K562 (cell line): ENCODE results near the gene SRPK1. TPM values are rescaled to one million over a fixed set of nuclear protein-coding genes. Genes with fewer than 3 reads are reported as not detected.

Experiments used
- ATF7 ChIP-seq: fragments of 450-650 bp; IDR thresholded peaks from 2 replicates; pipeline ENCODE4 v1.7.1; 2014; ENCODE audit warnings: mild to moderate bottlenecking, moderate library complexity
- CBX5 ChIP-seq: IDR thresholded peaks from 2 replicates; pipeline ENCODE4 v1.6.1; 2014; ENCODE audit warnings: low read depth, borderline replicate concordance
- CCNT2 ChIP-seq: IDR thresholded peaks from 2 replicates; pipeline ENCODE4 v1.6.1; 2011; ENCODE audit warnings: borderline replicate concordance, low read depth, mild to moderate bottlenecking, moderate library complexity, mixed read lengths, low read length; ENCODE audit not compliant: insufficient read length; ENCODE audit errors: extremely low read depth
- ELF1 ChIP-seq: fragments of 200-800 bp; sonication (Bioruptor generic); IDR thresholded peaks from 2 replicates; pipeline ENCODE4 v1.6.1; 2016; ENCODE audit warnings: missing genetic modification characterization, missing compliant biosample characterization
- ESRRA ChIP-seq: fragments of 450-650 bp; IDR thresholded peaks from 2 replicates; pipeline ENCODE4 v1.6.1; 2014; ENCODE audit warnings: low read depth, mild to moderate bottlenecking, moderate library complexity, borderline replicate concordance
- ETV6 ChIP-seq, 3 experiments: fragments of 150-350 bp in 1 of 3; sonication (generic) in 1 of 3; formaldehyde crosslinking in 1 of 3; IDR thresholded peaks; 2 replicates each; pipeline versions ENCODE4 v1.6.1 to v1.8.0; 2014 to 2022; ENCODE audit warnings: borderline replicate concordance in 2 of 3, low read depth in 2 of 3, antibody characterized with exemption in 1 of 3, low read length in 1 of 3, mild to moderate bottlenecking in 1 of 3, missing genetic modification reagents in 1 of 3
- GABPB1 ChIP-seq: sonication (generic); formaldehyde crosslinking; IDR thresholded peaks from 2 replicates; pipeline ENCODE4 v1.8.0; 2022; ENCODE audit warnings: mild to moderate bottlenecking, missing genetic modification reagents
- MAFG ChIP-seq: fragments of 450-650 bp; conservative IDR thresholded peaks from 2 replicates; pipeline ENCODE4 v1.6.1; 2016; ENCODE audit warnings: missing genetic modification characterization, missing compliant biosample characterization
- MCM3 ChIP-seq: fragments of 450-650 bp; IDR thresholded peaks from 2 replicates; pipeline ENCODE4 v1.6.1; 2016
- PCBP1 ChIP-seq: fragments of 200-400 bp; formaldehyde crosslinking; IDR thresholded peaks from 2 replicates; pipeline ENCODE4 v1.6.1; 2018; ENCODE audit warnings: mild to moderate bottlenecking, low read depth, low read length; ENCODE audit not compliant: poor library complexity, severe bottlenecking
- RBM25 ChIP-seq: fragments of 200-400 bp; formaldehyde crosslinking; IDR thresholded peaks from 2 replicates; pipeline ENCODE4 v1.6.1; 2018; ENCODE audit warnings: low read length, low read depth, moderate library complexity; ENCODE audit not compliant: severe bottlenecking
- SRSF9 ChIP-seq: fragments of 200-400 bp; formaldehyde crosslinking; IDR thresholded peaks from 2 replicates; pipeline ENCODE4 v1.6.1; 2017; ENCODE audit warnings: low read depth, low read length, borderline replicate concordance
- TBP ChIP-seq: optimal IDR thresholded peaks from 2 replicates; pipeline ENCODE3; 2011; ENCODE audit warnings: low read depth, low read length, improper control_type of control experiment
- YY1 ChIP-seq, 3 experiments: IDR thresholded peaks; 2 replicates each; pipeline ENCODE4 v1.6.1; 2011; ENCODE audit warnings: low read length in 2 of 3, mild to moderate bottlenecking in 2 of 3, moderate library complexity in 2 of 3, borderline replicate concordance in 1 of 3, control low read depth in 1 of 3, low read depth in 1 of 3; ENCODE audit not compliant: insufficient read depth in 3 of 3, insufficient replicate concordance in 2 of 3, control insufficient read depth in 1 of 3, insufficient read length in 1 of 3; ENCODE audit errors: extremely low read depth in 1 of 3
- ZNF121 ChIP-seq: sonication (generic); formaldehyde crosslinking; conservative IDR thresholded peaks from 2 replicates; pipeline ENCODE4 v1.8.0; 2022; ENCODE audit warnings: missing genetic modification reagents
- ZNF75A ChIP-seq: fragments of 450-650 bp; formaldehyde crosslinking; IDR thresholded peaks from 2 replicates; pipeline ENCODE4 v1.4.0; 2020; ENCODE audit warnings: mild to moderate bottlenecking
- polyA plus RNA-seq, 8 experiments: library from polyadenylated mRNA; depleted of rRNA in 4 of 8; stranded (reverse) in 5 of 8; unstranded in 3 of 8; fragments of >200 nt; fragmentation: Nextera tagmentation in 2 of 8; fragmentation: Illumina TruSeq in 1 of 8; extraction: Ambion mirVana in 2 of 8; extraction: Trizol in 1 of 8; gene quantifications; 2 replicates each; pipeline versions ENCODE4 v1.2.1 to v1.2.3, GENCODE V29; 2011 to 2014; ENCODE audit warnings: inconsistent platforms in 1 of 8, missing spikeins in 1 of 8
- total RNA-seq, 7 experiments: library from RNA; depleted of rRNA in 6 of 7; stranded (reverse); fragments of >200 nt in 6 of 7; fragmentation: Illumina TruSeq in 2 of 7; extraction: Trizol in 2 of 7; gene quantifications; 2 replicates each; pipeline versions ENCODE4 v1.2.1 to v1.2.3, GENCODE V29; 2011 to 2021; ENCODE audit warnings: low replicate concordance in 1 of 7
- TF ChIP-seq, protein P1 (sequence below): sonication (generic); formaldehyde crosslinking; IDR thresholded peaks from 2 replicates; pipeline ENCODE4 v1.8.0; 2023; ENCODE audit warnings: mild to moderate bottlenecking, missing genetic modification reagents
- TF ChIP-seq, protein P2 (sequence below): sonication (generic); formaldehyde crosslinking; IDR thresholded peaks from 2 replicates; pipeline ENCODE4 v1.8.1; 2023; ENCODE audit warnings: missing genetic modification reagents, mild to moderate bottlenecking, borderline replicate concordance
- TF ChIP-seq, protein P3 (sequence below): sonication (generic); formaldehyde crosslinking; IDR thresholded peaks from 2 replicates; pipeline ENCODE4 v1.8.0; 2022; ENCODE audit warnings: mild to moderate bottlenecking, missing genetic modification reagents

Gene SRPK1
- total and polyA plus RNA-seq, 9 of the 15 experiments (the other 6 are each of a cell fraction or from before 2014, with no cell fraction given) = 99.6 to 185 (median 159) TPM

DNA sequence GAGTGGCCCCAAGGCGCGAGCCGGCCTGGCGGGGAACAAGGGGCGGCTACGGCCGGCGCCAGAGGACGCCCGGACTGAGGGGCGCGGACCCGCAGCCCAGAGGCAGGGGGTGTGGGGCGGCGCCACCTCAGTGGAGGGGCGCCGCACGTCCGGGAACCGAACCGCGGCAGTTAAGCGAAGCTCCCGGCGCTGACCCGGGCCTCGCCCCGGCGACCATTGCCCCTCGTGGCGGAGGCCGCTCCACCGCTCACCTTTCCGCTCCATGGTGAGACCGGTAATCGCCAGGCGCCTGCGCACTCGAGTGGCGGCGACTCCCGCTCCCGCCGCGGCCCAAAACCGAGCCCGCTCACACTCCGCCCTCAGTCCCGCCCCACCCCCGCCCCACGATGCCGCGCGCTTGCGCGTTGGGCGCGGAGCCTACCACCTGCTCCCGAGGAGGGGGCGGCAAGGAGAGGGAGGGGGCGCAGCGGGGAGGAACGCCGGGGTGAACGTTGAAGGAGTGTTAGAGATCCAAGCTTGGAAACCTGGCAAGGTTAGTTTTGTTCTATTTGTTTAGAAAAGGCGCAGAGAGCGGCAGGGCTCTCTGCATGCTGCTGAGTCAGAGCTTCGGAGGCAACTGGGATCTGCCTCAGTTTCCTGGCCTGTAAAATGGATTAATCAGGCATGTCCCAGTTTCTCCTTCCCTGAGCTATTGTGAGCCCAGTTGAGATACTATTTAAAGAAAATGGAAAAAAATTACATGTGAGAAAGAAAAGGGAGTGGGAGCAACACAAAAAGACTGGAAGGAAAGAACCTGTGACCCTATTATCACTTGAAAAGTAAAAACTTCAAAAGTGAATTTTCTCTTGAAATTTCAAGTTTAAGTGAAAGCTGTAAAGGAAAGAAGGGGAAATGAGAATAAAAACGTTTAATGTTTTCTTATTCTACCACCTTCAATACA, at the start of gene SRPK1 (continued):
- TF ChIP-seq, protein P1, sequence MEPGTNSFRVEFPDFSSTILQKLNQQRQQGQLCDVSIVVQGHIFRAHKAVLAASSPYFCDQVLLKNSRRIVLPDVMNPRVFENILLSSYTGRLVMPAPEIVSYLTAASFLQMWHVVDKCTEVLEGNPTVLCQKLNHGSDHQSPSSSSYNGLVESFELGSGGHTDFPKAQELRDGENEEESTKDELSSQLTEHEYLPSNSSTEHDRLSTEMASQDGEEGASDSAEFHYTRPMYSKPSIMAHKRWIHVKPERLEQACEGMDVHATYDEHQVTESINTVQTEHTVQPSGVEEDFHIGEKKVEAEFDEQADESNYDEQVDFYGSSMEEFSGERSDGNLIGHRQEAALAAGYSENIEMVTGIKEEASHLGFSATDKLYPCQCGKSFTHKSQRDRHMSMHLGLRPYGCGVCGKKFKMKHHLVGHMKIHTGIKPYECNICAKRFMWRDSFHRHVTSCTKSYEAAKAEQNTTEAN = no peak
- no peak for TF ChIP-seq ZNF121
- TF ChIP-seq ESRRA = peak; percentile 53; the same call in 1 of the 2 replicates
- TF ChIP-seq ATF7 = peak; percentile 95
- peak; percentile 89 for TF ChIP-seq TBP
- TF ChIP-seq ETV6 (IDR thresholded peaks at IDR 0.05; ENCODE audit: borderline replicate concordance in 1 of 2, low read depth in 2 of 2, low read length in 1 of 2) = no peak
- no peak for TF ChIP-seq ETV6 (CRISPR knock-in tag; IDR thresholded peaks at IDR 0.05; ENCODE audit: borderline replicate concordance)
- TF ChIP-seq CCNT2 = peak; percentile 59
- TF ChIP-seq, protein P2, sequence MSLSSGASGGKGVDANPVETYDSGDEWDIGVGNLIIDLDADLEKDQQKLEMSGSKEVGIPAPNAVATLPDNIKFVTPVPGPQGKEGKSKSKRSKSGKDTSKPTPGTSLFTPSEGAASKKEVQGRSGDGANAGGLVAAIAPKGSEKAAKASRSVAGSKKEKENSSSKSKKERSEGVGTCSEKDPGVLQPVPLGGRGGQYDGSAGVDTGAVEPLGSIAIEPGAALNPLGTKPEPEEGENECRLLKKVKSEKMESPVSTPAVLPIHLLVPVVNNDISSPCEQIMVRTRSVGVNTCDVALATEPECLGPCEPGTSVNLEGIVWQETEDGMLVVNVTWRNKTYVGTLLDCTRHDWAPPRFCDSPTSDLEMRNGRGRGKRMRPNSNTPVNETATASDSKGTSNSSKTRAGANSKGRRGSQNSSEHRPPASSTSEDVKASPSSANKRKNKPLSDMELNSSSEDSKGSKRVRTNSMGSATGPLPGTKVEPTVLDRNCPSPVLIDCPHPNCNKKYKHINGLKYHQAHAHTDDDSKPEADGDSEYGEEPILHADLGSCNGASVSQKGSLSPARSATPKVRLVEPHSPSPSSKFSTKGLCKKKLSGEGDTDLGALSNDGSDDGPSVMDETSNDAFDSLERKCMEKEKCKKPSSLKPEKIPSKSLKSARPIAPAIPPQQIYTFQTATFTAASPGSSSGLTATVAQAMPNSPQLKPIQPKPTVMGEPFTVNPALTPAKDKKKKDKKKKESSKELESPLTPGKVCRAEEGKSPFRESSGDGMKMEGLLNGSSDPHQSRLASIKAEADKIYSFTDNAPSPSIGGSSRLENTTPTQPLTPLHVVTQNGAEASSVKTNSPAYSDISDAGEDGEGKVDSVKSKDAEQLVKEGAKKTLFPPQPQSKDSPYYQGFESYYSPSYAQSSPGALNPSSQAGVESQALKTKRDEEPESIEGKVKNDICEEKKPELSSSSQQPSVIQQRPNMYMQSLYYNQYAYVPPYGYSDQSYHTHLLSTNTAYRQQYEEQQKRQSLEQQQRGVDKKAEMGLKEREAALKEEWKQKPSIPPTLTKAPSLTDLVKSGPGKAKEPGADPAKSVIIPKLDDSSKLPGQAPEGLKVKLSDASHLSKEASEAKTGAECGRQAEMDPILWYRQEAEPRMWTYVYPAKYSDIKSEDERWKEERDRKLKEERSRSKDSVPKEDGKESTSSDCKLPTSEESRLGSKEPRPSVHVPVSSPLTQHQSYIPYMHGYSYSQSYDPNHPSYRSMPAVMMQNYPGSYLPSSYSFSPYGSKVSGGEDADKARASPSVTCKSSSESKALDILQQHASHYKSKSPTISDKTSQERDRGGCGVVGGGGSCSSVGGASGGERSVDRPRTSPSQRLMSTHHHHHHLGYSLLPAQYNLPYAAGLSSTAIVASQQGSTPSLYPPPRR = peak; percentile 85; the same call in 1 of the 2 replicates
- TF ChIP-seq ZNF75A (CRISPR knock-in tag) = peak; percentile 59; the same call in 1 of the 2 replicates
- peak; percentile 39 to 93 (median 83) for TF ChIP-seq YY1 (IDR thresholded peaks at IDR 0.05; ENCODE audit: borderline replicate concordance in 1 of 3, control insufficient read depth in 1 of 3, extremely low read depth in 1 of 3, insufficient read depth in 3 of 3, insufficient read length in 1 of 3, insufficient replicate concordance in 2 of 3, low read depth in 1 of 3, low read length in 2 of 3)
- no peak for TF ChIP-seq SRSF9
- peak; percentile 84 for TF ChIP-seq PCBP1
- TF ChIP-seq RBM25 = peak; percentile 89
- no peak for TF ChIP-seq CBX5
- TF ChIP-seq ELF1 (tag) = 0 out of 2 replicates have a peak, but pooled peaks have one; percentile 9
- no peak for TF ChIP-seq MCM3
- peak; percentile 64; the same call in 1 of the 2 replicates for TF ChIP-seq GABPB1
- TF ChIP-seq, protein P3, sequence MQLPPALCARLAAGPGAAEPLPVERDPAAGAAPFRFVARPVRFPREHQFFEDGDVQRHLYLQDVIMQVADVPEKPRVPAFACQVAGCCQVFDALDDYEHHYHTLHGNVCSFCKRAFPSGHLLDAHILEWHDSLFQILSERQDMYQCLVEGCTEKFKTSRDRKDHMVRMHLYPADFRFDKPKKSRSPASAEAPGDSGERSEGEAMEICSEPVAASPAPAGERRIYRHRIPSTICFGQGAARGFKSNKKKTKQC (CRISPR knock-in tag) = peak; percentile 79; the same call in 1 of the 2 replicates
- TF ChIP-seq MAFG (tag) = peak; percentile 83
